Colonic mucosa (tissue), 4 donors: ENCODE data around the gene ZFYVE19. TPM values are rescaled to one million over a fixed set of nuclear protein-coding genes. Genes with fewer than 3 reads are reported as not detected.

Experiments used
- DNase-seq: peaks from one replicate; pipeline ENCODE4 v3.0.0-alpha.2; 2020
- H3K27ac ChIP-seq: fragments of 200-600 bp; one replicate; pipeline ENCODE4 v1.8.0; 2021
- H3K27me3 ChIP-seq: fragments of 200-600 bp; one replicate; pipeline ENCODE4 v1.8.0; 2021
- H3K36me3 ChIP-seq: fragments of 200-600 bp; one replicate; pipeline ENCODE4 v1.8.0; 2021
- H3K4me1 ChIP-seq: fragments of 200-600 bp; one replicate; pipeline ENCODE4 v1.8.0; 2021; ENCODE audit warnings: mild to moderate bottlenecking
- H3K4me3 ChIP-seq: fragments of 200-600 bp; one replicate; pipeline ENCODE4 v1.8.0; 2021
- H3K9ac ChIP-seq, 2 donors: one replicate each; pipeline ENCODE4 v1.7.0; 2013; ENCODE audit warnings: control low read depth in 2 of 2, low read depth in 2 of 2, low read length in 2 of 2
- H3K9me3 ChIP-seq: fragments of 200-600 bp; one replicate; pipeline ENCODE4 v1.8.0; 2021
- CTCF ChIP-seq: fragments of 200-600 bp; IDR thresholded peaks from one replicate; pipeline ENCODE4 v1.8.0; 2022; ENCODE audit warnings: antibody characterized with exemption, mild to moderate bottlenecking
- intact Hi-C: fragments of 100-400 bp; cut with DNase I; formaldehyde crosslinking; loops from one replicate; pipeline ENCODE4 v1.14.1; 2022
- total RNA-seq, 2 donors: library from RNA; stranded (reverse); fragmentation: NEBNext Ultra II Directional in 1 of 2; extraction: Animal tissue kit (Norgen Biotek cat#: 25700) in 1 of 2; gene quantifications; one replicate each; pipeline ENCODE4 v1.2.1, GENCODE V29; 2021
- donor health status: healthy.
- donor health status: DM: no; HTN: no; CAD: no.
- donor health status: DM: no; HTN: no; CAD: no.

ZFYVE19 gene
- total RNA-seq, 2 donors from 2014 or later, result 22.9 to 27.9 TPM

DNA sequence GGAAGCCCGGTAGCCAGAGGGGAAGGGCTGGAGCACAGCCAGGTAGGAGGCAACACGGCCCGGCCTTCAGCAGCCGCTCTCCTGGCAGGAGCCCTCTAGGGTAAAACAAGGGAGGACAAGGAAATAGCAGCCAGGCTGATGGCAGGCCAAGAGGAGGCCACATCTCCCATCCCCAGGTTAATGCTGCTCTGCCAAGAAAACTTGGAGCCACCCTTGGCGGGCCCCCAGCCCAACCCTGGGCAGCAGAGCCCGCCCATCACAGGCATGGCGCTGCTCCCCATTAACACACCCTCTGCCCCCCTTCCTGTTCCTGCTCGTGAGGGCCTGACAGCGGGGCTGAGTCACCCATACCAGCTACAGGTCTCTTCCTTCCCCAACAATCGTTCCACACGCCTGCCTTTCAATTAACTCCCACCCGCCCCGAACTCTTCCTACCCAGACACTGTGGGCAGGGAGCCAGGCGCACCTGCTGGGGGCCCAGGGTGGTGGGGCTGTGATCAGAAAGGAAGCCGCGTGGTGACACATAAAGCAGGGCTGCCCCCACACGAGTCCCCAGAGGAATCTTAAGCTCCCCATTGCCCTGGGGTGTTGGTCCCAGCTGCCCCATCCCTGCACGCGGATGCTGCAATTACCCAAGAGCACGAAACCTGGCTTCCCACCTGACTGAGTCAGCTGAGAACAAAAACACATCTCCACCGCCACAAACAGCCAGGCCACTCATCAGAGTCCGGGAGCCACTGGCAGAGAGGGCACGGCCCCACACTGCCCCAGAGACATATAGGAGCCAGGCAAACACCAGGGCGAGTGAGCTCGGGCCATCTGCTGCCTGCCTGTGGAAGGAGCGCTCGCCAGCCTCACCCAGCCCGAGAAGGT, 37.4 kb upstream of the ZFYVE19 start, which contains the start of gene C15orf62:
C15orf62 (plus strand) TSS at position 707 of the 873 bp plus-strand sequence. CDS start 516 bp downstream, outside the sequence.
- no peaks in the 10 kb centered on the region for H3K27me3 ChIP-seq
- peak within 1 kb of the TSS; percentile 90 for H3K27ac ChIP-seq
- no peaks in the 10 kb centered on the region for H3K9me3 ChIP-seq
- H3K4me1 ChIP-seq, result peaks cover 29% of the 10 kb centered on the region
- H3K36me3 ChIP-seq, result peaks cover under 1% of the 10 kb centered on the region
- intact Hi-C loops, result no loop called here
- peak; percentile 76 for DNase-seq
- H3K9ac ChIP-seq, result peak within 1 kb of the TSS; percentile 39 to 66
- no peak for TF ChIP-seq CTCF
- H3K4me3 ChIP-seq, result peak within 1 kb of the TSS; percentile 15

DNA sequence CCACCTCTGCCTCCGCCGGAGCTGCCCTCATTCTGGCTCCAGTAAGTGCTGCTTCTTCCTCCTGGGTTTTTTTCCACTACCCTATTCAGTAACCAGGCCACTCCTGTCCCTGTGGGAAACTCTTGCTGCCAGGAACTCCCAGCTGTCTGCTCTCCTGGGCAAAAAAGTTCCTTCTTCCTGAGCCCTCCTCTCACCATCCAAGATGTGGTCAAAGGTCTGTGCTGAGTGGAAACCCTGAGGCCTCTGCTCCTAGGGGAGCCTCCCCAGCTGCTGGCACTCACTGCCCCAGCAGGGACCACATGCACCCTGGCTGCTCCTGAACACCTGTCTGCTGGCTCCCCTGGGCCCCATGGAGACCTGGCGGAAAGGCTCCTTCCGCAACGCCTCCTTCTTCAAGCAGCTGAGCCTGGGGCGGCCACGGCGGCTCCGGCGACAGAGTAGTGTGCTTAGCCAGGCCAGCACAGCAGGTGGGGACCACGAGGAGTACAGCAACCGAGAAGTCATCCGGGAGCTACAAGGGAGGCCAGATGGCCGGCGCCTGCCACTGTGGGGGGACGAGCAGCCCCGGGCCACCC, 36.7 kb upstream of the ZFYVE19 start:
- Histone ChIP-seq H3K4me3 (peak overlapping the region; percentile 15), H3K4me1 (peaks cover 23% of the 10 kb centered on the region), H3K9me3 (no peaks in the 10 kb centered on the region), H3K27me3 (no peaks in the 10 kb centered on the region), H3K36me3 (peaks cover 8% of the 10 kb centered on the region), H3K27ac (peak overlapping the region; percentile 90), H3K9ac (peak overlapping the region in 1 of 2 donors; percentile 66)
- intact Hi-C loops, result no loop called here
- DNase-seq, result peak; percentile 72
- no peak for TF ChIP-seq CTCF

DNA sequence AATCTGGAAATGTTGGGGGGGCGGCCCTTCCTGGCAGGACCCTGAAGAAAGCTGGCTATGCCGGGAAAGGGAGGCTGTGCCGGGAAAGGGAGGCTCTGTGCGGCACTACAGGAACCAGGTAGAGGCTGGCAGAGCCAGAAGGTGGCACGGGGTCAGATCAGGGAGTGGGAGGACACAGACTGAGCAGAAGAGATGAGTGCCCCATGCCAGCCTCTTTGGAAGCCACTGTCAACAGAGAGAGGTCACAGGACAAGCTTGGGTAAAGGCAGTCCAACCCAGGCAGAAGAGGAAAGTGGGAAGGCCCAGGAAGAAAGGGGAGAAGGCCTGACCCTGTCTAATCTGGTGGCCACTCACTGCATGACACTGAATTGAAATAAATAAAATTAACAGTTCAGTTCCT, 35.6 kb upstream of the ZFYVE19 start:
- Histone ChIP-seq H3K4me1 (peaks cover 19% of the 10 kb centered on the region), H3K36me3 (peaks cover 10% of the 10 kb centered on the region), H3K4me3 (no peak overlapping the region), H3K27ac (no peak overlapping the region), H3K9ac (no peak overlapping the region), H3K9me3 (no peaks in the 10 kb centered on the region), H3K27me3 (no peaks in the 10 kb centered on the region)
- no peak for DNase-seq
- TF ChIP-seq CTCF, result no peak
- intact Hi-C loops, result no loop called here

GRCh38 chr15:40772014-40772413, 34.9 kb upstream of the ZFYVE19 start:
- Histone ChIP-seq H3K27ac (no peak overlapping the region), H3K36me3 (peaks cover 10% of the 10 kb centered on the region), H3K4me3 (no peak overlapping the region), H3K27me3 (no peaks in the 10 kb centered on the region), H3K9me3 (no peaks in the 10 kb centered on the region), H3K4me1 (peaks cover 19% of the 10 kb centered on the region), H3K9ac (no peak overlapping the region)
- TF ChIP-seq CTCF, result no peak
- no peak for DNase-seq
- intact Hi-C loops, result no loop called here

DNA sequence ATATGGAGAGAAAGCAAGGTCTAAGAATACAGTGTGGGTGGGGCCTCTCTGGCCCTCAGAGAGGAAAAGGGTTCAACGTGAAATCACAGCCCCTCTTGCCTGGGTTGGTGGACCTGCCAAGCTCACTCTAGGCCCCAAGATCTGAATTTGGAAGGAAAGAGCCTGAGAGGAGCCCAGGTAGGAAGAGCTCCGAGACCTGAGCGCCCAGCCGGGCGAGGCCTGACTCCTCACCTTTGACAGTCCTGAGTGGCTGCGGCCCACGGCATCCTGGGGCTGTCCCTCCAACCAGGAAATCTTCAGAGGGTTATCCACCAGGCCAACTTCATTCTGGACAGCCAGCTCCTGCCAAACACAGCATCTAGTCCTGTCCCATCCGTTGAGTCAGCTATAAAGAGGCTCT, 33.4 kb upstream of the ZFYVE19 start:
- DNase-seq, result no peak
- no peak overlapping the region for H3K4me3 ChIP-seq
- no peak for TF ChIP-seq CTCF
- no peak overlapping the region for H3K27ac ChIP-seq
- H3K9ac ChIP-seq, result no peak overlapping the region
- peaks cover 12% of the 10 kb centered on the region for H3K4me1 ChIP-seq
- intact Hi-C loops, result no loop called here
- no peaks in the 10 kb centered on the region for H3K9me3 ChIP-seq
- no peaks in the 10 kb centered on the region for H3K27me3 ChIP-seq
- H3K36me3 ChIP-seq, result peaks cover 10% of the 10 kb centered on the region
